Stimulated activated CD4-positive, alpha-beta T cell treated with anti-CD3 and anti-CD28 coated beads, Interleukin-2, amount 100 ng/mL, for 48 hours (primary cell): ENCODE measurements around the gene BHLHE41.

Experiments used
- DNase-seq, 2 donors: peaks; one replicate each; pipeline ENCODE4 v3.0.0-alpha.2; 2020

The BHLHE41 gene

GRCh38 chr12:26133521-26133920 lies 8.7 kb upstream of the BHLHE41 start:
- no peak for DNase-seq

- DNase-seq: no peak
These were observed 8.0 kb upstream of the BHLHE41 start for GRCh38 chr12:26132866-26133265.

- no peak for DNase-seq
These were observed 7.1 kb upstream of the BHLHE41 start for GRCh38 chr12:26131936-26132335.

GRCh38 chr12:26130728-26131127 lies 5.9 kb upstream of the BHLHE41 start:
- no peak for DNase-seq

GRCh38 chr12:26128168-26128567 lies 3.3 kb upstream of the BHLHE41 start:
- DNase-seq: no peak

GRCh38 chr12:26127404-26127803 lies 2.6 kb upstream of the BHLHE41 start:
- no peak for DNase-seq

- peak in 1 of 2 donors; percentile 43 for DNase-seq
These were observed 1.8 kb upstream of the BHLHE41 start for GRCh38 chr12:26126340-26127284.

DNA sequence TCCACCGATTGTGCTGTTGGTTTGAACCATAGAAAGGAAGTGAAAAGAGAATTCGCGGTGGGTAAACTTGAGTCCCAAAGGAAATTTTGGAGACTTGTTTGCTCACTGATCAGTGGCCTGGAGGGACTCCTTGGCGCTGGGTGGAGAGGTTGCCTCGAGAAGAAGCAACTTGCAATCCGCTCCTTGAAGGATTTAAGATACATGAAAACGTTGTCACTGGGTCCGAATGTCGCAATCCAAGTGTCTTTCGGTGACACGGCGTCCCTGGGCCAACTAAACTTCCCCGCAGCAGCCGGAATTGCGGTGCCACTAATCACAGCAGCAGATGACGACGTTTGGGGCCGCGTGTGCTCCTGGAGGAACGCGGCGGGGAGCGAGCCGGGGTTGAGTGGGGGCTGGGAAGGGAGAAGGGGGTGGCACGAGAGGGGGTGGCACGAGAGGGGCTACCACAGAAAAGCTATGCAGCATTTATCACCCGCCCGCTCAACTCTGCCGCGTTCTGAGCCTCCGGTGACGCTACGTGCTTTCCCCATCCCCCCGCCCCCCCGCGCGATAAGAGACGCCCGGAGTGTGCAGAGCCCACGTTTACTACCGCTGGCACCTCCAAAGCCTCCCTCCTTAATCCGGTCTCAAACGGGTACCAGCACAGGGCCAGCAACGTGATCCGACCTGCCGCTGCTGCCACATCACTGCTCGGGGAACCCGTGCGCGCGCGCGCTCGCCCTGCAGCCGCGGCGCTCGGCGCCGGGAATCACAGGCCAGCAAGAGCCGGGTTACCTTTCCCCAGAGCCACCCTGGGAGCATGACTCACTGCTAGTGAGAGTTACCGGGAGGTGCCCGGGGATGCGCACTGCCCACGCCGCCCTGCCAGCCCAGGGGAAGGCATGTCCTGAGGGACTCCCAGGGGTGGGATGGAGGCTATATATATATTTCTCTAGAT lies 833 bp upstream of the BHLHE41 start:
- DNase-seq: peak in 1 of 2 donors; percentile 24

GRCh38 chr12:26123482-26123980 lies 1.3 kb downstream of the BHLHE41 start:
- no peak for DNase-seq

DNA sequence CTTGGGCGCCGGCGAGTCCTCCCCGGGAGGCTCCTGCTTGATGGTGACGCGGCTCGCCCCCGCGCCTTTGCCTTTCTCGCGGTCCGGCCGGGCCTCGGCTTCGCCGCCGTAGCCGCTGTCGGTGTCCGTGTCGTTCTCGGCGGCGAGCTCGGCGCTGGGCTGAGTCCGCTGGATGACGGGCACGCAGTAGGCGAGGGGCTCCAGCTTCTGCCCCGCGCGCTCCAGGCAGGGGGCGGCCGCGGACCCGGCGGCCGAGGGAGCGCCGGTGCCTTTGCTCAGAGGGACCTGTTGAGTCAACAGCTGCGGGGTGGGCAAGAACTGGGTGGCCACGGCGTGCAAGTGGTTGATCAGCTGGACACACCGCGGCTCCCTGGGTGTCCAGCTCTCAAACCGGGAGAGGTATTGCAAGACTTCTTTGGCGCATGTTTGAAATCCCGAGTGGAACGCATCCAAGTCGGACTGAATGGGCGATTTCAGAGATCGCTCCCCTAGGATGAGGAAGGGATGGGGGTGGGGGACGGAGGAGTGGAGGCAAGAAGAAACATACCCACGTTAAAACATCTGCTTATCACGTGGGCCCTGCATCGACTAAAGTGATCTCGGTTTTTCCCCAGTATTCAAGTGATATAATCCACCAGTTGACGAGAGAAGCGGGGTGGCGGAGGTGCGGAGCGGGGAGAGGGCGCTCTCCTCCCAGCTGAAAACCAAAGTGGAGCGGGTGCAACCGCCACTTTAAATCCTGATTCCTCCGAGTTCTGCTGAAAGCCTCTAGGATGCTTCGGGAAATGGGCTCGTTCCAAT lies 2.0 kb downstream of the BHLHE41 start:
- peak in 1 of 2 donors; percentile 14 for DNase-seq

GRCh38 chr12:26122061-26122680 lies 2.7 kb downstream of the BHLHE41 start:
- peak in 1 of 2 donors; percentile 26 for DNase-seq

DNA sequence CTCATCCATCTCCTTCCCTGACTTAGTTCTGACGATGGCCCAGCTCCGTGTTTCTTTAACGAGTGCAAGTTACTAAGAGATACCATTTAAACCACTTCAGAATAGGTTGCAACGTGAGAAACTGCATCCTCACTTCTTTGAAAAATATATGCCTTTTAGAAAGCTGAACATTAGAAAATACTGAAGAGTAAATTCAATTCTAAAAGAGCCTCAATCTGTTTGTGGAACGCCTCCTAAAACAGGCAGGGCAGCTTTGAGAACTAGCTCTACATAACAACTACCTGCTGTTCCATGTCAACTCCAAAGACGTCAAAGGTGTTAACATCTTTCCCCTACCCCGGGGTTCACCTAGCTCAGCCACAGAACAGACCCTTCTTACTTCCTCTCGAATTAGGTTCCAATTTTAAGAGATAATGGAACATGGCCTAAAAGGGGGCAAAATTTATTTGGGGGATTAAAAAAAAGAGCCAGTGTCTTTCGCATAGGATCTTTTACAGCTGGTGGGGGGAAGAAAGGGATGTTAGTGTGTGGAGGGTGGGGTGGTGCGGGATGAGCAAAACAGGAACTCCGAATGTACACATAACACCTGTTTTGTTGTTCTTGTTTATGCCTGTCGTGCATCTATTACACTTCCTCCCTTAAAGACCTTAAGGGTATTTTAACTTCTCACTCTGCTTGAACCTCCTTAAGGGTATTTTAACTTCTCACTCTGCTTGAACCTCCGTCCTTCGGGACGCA lies 3.3 kb downstream of the BHLHE41 start:
- DNase-seq: no peak

- no peak for DNase-seq
These were observed 4.1 kb downstream of the BHLHE41 start for GRCh38 chr12:26120561-26121274.

GRCh38 chr12:26119391-26119989 lies 5.3 kb downstream of the BHLHE41 start:
- DNase-seq: no peak

DNA sequence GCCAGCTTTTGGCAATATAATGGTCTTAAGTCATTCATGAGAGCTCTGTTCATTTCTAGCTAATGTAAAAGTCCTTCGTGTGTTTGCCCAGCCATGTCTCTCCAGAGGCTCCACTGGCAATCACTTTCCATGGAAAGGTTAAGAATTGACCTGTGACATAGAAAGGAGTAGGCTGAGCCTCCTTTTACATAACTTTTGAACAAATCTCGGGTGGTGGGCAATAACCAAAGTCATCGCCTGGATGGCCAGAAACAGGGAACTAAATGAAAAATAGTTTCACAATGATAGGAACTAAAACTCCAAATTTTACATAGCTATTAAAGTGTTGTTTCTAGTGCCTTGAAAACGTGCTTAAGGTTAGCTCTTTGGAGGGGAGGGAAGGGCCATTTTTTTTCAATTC lies 6.5 kb downstream of the BHLHE41 start:
- no peak for DNase-seq

DNA sequence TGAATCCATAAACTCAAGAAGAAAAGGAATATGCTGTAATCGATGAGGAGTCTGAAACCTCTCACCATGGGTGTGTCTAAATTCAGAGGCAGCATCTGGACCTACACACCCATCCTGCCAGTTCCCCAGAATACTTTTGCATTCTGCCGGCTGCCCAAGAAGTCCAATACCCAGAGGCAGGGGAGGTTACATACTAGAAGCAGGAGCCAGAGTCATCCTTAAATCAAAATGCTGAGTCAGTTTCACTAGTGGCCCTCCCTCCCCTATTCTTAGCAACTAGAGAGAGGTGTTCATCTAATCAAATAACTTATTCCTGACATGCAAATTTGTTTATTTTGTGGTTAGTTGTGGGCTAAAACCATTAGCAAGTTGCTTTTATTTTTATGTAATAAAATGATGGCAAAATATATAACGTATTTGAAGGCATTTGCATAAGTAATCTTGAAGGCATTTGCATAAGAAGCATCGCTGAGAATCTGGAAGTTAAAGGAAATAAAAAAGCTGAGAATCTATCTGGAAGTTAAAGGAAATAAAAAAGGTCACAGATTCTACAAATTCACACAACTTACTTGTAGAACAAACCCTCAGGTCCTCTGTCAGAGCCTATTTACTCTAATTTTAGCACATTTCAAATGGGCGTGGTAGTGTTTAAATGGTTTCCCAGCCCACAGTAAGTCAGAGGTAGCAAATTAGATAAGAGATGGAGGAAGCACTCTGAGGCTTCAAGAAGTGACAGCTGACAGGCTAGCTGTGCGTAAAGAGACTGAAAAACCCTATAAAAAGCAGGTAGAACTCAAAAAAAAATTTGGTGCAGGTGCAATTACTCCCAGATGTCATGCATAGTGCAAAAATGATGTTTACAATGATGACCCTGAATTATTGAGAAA lies 7.8 kb downstream of the BHLHE41 start:
- no peak for DNase-seq

DNA sequence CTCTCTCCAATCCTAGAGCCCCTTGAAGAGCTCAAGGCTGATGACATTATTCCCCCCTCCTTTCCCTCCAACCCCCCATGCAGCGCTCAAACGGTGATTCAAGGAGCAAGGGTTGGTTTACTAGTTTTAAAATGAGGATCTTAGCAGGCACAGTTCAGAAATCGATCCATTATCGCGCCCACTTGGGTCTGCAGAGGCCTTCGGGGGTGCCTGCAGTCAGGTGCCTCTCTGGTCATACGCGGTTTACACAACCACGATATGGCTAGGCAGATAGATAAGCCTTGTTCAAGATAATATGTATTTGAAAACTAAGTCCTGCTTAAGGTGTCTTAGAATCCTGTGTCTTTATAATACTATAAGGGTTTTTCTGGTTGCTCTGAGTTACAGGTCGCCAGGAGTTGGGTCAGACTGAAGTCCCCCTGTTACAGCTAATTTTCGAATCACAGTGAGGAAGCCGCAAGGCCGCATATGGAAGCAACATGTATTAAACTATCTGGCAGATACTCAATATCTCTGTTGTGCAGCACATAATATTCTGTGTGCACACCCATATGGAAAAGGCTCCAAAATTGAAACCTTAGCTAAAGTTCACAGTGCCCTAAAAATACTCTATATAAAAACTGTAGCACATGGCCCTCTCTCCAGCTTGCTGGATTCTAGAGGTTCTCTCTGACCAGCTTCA lies 10.0 kb downstream of the BHLHE41 start:
- no peak for DNase-seq
